OCI-LY3 (cell line): ENCODE data around the gene LPP.

Source experiments
- H2AFZ ChIP-seq: fragments of 200-600, 300-600 bp; shearing (Covaris generic); 2 replicates; pipeline ENCODE4 v1.6.0; 2014; ENCODE audit warnings: antibody characterized with exemption, low read depth, low read length
- H3K27ac ChIP-seq: fragments of 200-600, 300-600 bp; sonication (generic); 2 replicates; pipeline ENCODE4 v1.5.1; 2014; ENCODE audit warnings: mild to moderate bottlenecking, low read length, moderate library complexity, mixed read lengths
- H3K27me3 ChIP-seq: fragments of 200-600, 300-600 bp; sonication (generic); 2 replicates; pipeline ENCODE4 v1.6.1; 2014; ENCODE audit warnings: low read depth, low read length, mixed read lengths
- H3K36me3 ChIP-seq: fragments of 200-600, 300-600 bp; sonication (generic); replicated peaks from 2 replicates; pipeline ENCODE3; 2014; ENCODE audit warnings: low read depth, low read length, mixed read lengths
- H3K4me1 ChIP-seq: fragments of 300-600, 200-600 bp; sonication (generic); 2 replicates; pipeline ENCODE4 v1.6.1; 2014; ENCODE audit warnings: low read length, mixed read lengths
- H3K4me2 ChIP-seq: fragments of 200-600, 300-600 bp; sonication (generic); 2 replicates; pipeline ENCODE4 v1.6.1; 2014; ENCODE audit warnings: low read length, mixed read lengths
- H3K4me3 ChIP-seq: fragments of 300-600, 200-600 bp; sonication (generic); 2 replicates; pipeline ENCODE4 v1.5.1; 2014; ENCODE audit warnings: antibody characterized with exemption, mild to moderate bottlenecking, low read length, moderate library complexity
- H3K79me2 ChIP-seq: fragments of 300-600, 200-600 bp; shearing (Covaris generic); 2 replicates; pipeline ENCODE4 v1.6.1; 2014; ENCODE audit warnings: mild to moderate bottlenecking, low read length, mixed read lengths
- H3K9ac ChIP-seq: fragments of 300-600, 200-600 bp; shearing (Covaris generic); 2 replicates; pipeline ENCODE4 v1.6.0; 2014; ENCODE audit warnings: mild to moderate bottlenecking, low read length, moderate library complexity
- H3K9me3 ChIP-seq: fragments of 200-600, 300-600 bp; shearing (Covaris generic); 2 replicates; pipeline ENCODE4 v1.6.1; 2014; ENCODE audit warnings: low read length, mixed read lengths; ENCODE audit not compliant: insufficient read depth
- H4K20me1 ChIP-seq: fragments of 200-600, 300-600 bp; sonication (generic); 2 replicates; pipeline ENCODE4 v1.6.1; 2016; ENCODE audit warnings: low read length, mixed read lengths; ENCODE audit not compliant: insufficient read depth
- CTCF ChIP-seq: fragments of 200-600, 300-600 bp; sonication (generic); IDR thresholded peaks from 2 replicates; pipeline ENCODE4 v1.5.1; 2014; ENCODE audit warnings: antibody characterized with exemption, low read length, low read depth
- EZH2phosphoT487 ChIP-seq: fragments of 200-600 bp; shearing (Covaris generic); IDR thresholded peaks from 2 replicates; pipeline ENCODE4 v1.6.1; 2018; ENCODE audit warnings: antibody characterized with exemption, mixed run types, low read depth

Gene LPP

GRCh38 chr3:188390343-188390718 is 236.4 kb downstream of the LPP start:
- no peak overlapping the region for H2AFZ ChIP-seq
- H3K27me3 ChIP-seq, result no peaks in the 10 kb centered on the region
- H3K4me2 ChIP-seq, result peak overlapping the region; percentile 81
- peak overlapping the region; percentile 57 for H3K4me3 ChIP-seq
- H3K9me3 ChIP-seq, result no peaks in the 10 kb centered on the region
- peak overlapping the region; percentile 74 for H3K9ac ChIP-seq
- no peaks in the 10 kb centered on the region for H4K20me1 ChIP-seq
- H3K27ac ChIP-seq, result peak overlapping the region; percentile 89
- 0 out of 2 replicates have a peak, but pooled peaks cover 6% of the 10 kb centered on the region for H3K79me2 ChIP-seq
- TF ChIP-seq CTCF (no peak), EZH2phosphoT487 (no peak)
- H3K36me3 ChIP-seq, result no peaks in the 10 kb centered on the region
- peaks cover 85% of the 10 kb centered on the region for H3K4me1 ChIP-seq

- Histone ChIP-seq H3K4me1 (peaks cover 85% of the 10 kb centered on the region), H4K20me1 (no peaks in the 10 kb centered on the region), H3K79me2 (0 out of 2 replicates have a peak, but pooled peaks cover 6% of the 10 kb centered on the region), H3K9me3 (no peaks in the 10 kb centered on the region), H3K27ac (peak overlapping the region; percentile 89), H3K9ac (peak overlapping the region; percentile 74), H3K36me3 (no peaks in the 10 kb centered on the region), H3K27me3 (no peaks in the 10 kb centered on the region), H3K4me2 (peak overlapping the region; percentile 81), H3K4me3 (peak overlapping the region; percentile 57), H2AFZ (0 out of 2 replicates have a peak overlapping the region, but pooled peaks have one; percentile 1)
- TF ChIP-seq EZH2phosphoT487 (no peak), CTCF (no peak)
These were observed 237.0 kb downstream of the LPP start for GRCh38 chr3:188390775-188391443.

GRCh38 chr3:188391592-188391991 is 237.6 kb downstream of the LPP start:
- H3K9ac ChIP-seq, result peak overlapping the region; percentile 74
- no peaks in the 10 kb centered on the region for H4K20me1 ChIP-seq
- H3K4me1 ChIP-seq, result peaks cover 85% of the 10 kb centered on the region
- peak overlapping the region; percentile 81 for H3K4me2 ChIP-seq
- no peaks in the 10 kb centered on the region for H3K36me3 ChIP-seq
- no peaks in the 10 kb centered on the region for H3K27me3 ChIP-seq
- peak overlapping the region; percentile 57 for H3K4me3 ChIP-seq
- H3K79me2 ChIP-seq, result 0 out of 2 replicates have a peak, but pooled peaks cover 6% of the 10 kb centered on the region
- H2AFZ ChIP-seq, result no peak overlapping the region
- no peak for TF ChIP-seq CTCF
- no peak for TF ChIP-seq EZH2phosphoT487
- peak overlapping the region; percentile 89 for H3K27ac ChIP-seq
- H3K9me3 ChIP-seq, result no peaks in the 10 kb centered on the region

GRCh38 chr3:188392076-188392475 is 238.1 kb downstream of the LPP start:
- Histone ChIP-seq H3K4me3 (peak overlapping the region; percentile 57; the same call in 1 of the 2 replicates), H3K4me1 (peaks cover 85% of the 10 kb centered on the region), H3K36me3 (no peaks in the 10 kb centered on the region), H4K20me1 (no peaks in the 10 kb centered on the region), H3K27me3 (no peaks in the 10 kb centered on the region), H3K9me3 (no peaks in the 10 kb centered on the region), H3K4me2 (peak overlapping the region; percentile 81), H3K79me2 (0 out of 2 replicates have a peak, but pooled peaks cover 6% of the 10 kb centered on the region), H2AFZ (no peak overlapping the region; the same call in 1 of the 2 replicates), H3K9ac (peak overlapping the region; percentile 74), H3K27ac (peak overlapping the region; percentile 89)
- TF ChIP-seq CTCF, result no peak
- TF ChIP-seq EZH2phosphoT487, result no peak
